ENCODE data around the gene PCK2. TPM values are rescaled to one million over a fixed set of nuclear protein-coding genes. Genes with fewer than 3 reads are reported as not detected.

Gene PCK2
- total and polyA plus RNA-seq, 2 of the 8 experiments (the other 6 are each of a cell fraction or from before 2014, with no cell fraction given), result 81.9 to 115 TPM

DNA sequence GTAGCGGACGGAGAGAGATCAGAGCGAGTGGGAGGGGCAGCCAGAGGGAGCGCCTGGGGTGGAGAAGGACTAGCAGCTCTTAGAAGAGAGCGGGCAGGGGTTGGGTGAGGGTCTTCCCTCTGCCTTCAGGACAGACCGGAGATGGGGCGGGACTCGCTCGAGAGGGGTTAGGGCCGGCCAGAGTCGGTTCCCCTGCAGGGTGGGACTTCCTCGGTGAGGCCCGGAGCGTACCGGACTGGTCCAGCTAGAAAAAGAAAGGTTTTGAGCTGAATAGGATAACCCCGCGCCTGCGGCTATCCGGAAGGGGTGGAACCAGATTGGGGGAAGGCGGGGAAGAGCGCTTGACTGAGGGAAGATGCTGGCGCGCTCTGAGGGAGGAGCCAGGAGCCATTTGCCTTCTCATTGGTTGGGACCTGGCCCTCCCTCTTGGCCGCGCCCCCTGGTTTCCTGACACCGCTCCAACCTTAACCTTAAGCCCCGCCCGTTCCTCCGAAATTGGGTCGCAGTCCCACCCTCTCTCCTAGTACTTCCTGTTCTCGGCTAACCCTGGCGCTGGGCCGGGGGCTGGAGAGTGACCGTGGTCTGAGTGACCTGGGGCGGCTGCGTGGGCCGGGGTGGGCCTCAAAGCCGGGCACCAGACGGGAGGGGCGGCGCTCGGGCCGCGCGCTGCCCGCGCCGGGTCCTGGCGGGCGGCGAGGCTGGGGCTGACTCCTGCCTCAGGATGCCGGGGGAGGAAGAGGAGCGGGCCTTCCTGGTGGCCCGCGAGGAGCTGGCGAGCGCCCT lies 53.1 kb downstream of the PCK2 start, which contains the start of gene RNF31:
RNF31 (plus strand) TSS at position 521 of the 783 bp plus-strand sequence; CDS start at position 722, 201 bp downstream.
- no peak within 1 kb of the TSS for H3K4ac ChIP-seq (replicated peaks; ENCODE audit: insufficient read length, low read depth, low read length)
- peak within 1 kb of the TSS; percentile 83 to 96 for H3K4me2 ChIP-seq (ENCODE audit: insufficient read depth in 1 of 2, low read depth in 2 of 2, low read length in 2 of 2)
- peak within 1 kb of the TSS; percentile 94 for H2BK5ac ChIP-seq (ENCODE audit: low read depth, low read length)
- FAIRE-seq (peak; percentile 65), DNase-seq (ENCODE audit: low read depth in 1 of 2, low spot score in 2 of 2) (peak; percentile 93 to 96)
- peak within 1 kb of the TSS; percentile 45; the same call in 1 of the 2 replicates for H3K27ac ChIP-seq (ENCODE audit: low read depth, low read length)
- peaks cover 14 to 35% (median 30%) of the 10 kb centered on the region in 4 experiments for H3K36me3 ChIP-seq (ENCODE audit: control insufficient read depth in 2 of 4, insufficient read depth in 4 of 4, low read length in 3 of 4)
- peaks cover 11% of the 10 kb centered on the region; the same call in 1 of the 2 replicates for H3K79me1 ChIP-seq (ENCODE audit: low read depth, low read length)
- H4K91ac ChIP-seq (replicated peaks; ENCODE audit: insufficient read length, low read length), result peak within 1 kb of the TSS; percentile 34
- peak within 1 kb of the TSS; percentile 66 to 73 (median 70) for H3K9ac ChIP-seq (replicated peaks in 1 of 4; ENCODE audit: extremely low read depth in 1 of 4, low read depth in 3 of 4, low read length in 3 of 4)
- POLR2A ChIA-PET (ENCODE audit: partially characterized antibody), result interaction anchor here (0.6 to 9.6 kb wide), 20 partner anchors 9 to 152 kb away, joined by 3 to 86 read pairs (median 5); partner anchors contain the start of genes CHMP4A, DCAF11, DHRS1 and IPO4
- H3K23ac ChIP-seq (ENCODE audit: insufficient read length), result no peak within 1 kb of the TSS
- peaks cover 0 to 10% (median 7%) of the 10 kb centered on the region in 4 experiments; a peak in 5 of 7 replicates for H3K4me1 ChIP-seq (replicated peaks in 1 of 4; ENCODE audit: control insufficient read depth in 3 of 4, insufficient read depth in 4 of 4, low read length in 3 of 4)
- H3K23me2 ChIP-seq (ENCODE audit: low read depth, low read length), result peaks cover 10% of the 10 kb centered on the region
- H3K9me3 ChIP-seq (ENCODE audit: insufficient read depth in 2 of 2, low read depth in 1 of 2, low read length in 1 of 2), result no peaks in the 10 kb centered on the region
- peak within 1 kb of the TSS; percentile 52 for H3K56ac ChIP-seq (replicated peaks; ENCODE audit: insufficient read length, low read depth, low read length)
- peak within 1 kb of the TSS; percentile 83; the same call in 1 of the 2 replicates for H2AFZ ChIP-seq (ENCODE audit: low read length)
- no peak within 1 kb of the TSS for H3K14ac ChIP-seq (ENCODE audit: insufficient read length)
- no peaks in the 10 kb centered on the region for H3K27me3 ChIP-seq (replicated peaks in 1 of 4; ENCODE audit: control insufficient read depth in 3 of 4, extremely low read depth in 1 of 4, insufficient read depth in 3 of 4, low read length in 3 of 4)
- peak within 1 kb of the TSS; percentile 53; the same call in 1 of the 2 replicates for H3K18ac ChIP-seq (ENCODE audit: extremely low read depth, low read length)
- WGBS, 2 experiments (ENCODE audit: extremely low coverage in 1 of 2, insufficient coverage in 1 of 2, insufficient read length in 1 of 2, insufficient replicate concordance in 2 of 2, low coverage in 1 of 2, low lambda C conversion rate in 2 of 2, missing lambda C conversion rate in 1 of 2), result 1% methylated on average over 55 of the region's 57 CpGs; no CpG with 5 or more reads in 1 of the 2 experiments
- no peak within 1 kb of the TSS for H2BK15ac ChIP-seq (ENCODE audit: low read length)
- H2BK120ac ChIP-seq (replicated peaks; ENCODE audit: low read depth, low read length), result no peak within 1 kb of the TSS
- peak within 1 kb of the TSS; percentile 92 to 98 (median 96) for H3K4me3 ChIP-seq (ENCODE audit: extremely low read depth in 1 of 4, insufficient read depth in 2 of 4, low read depth in 3 of 4, low read length in 4 of 4)
- H4K8ac ChIP-seq (ENCODE audit: extremely low read depth, insufficient read depth, low read length), result no peak within 1 kb of the TSS; the same call in 1 of the 2 replicates
- H4K5ac ChIP-seq (ENCODE audit: insufficient read length, low read depth, low read length), result peak within 1 kb of the TSS; percentile 2
- H2BK12ac ChIP-seq (ENCODE audit: low read depth, low read length), result 0 out of 2 replicates have a peak within 1 kb of the TSS, but pooled peaks have one; percentile 46
- no peak within 1 kb of the TSS for H2BK20ac ChIP-seq (ENCODE audit: low read length)
- H2AK5ac ChIP-seq (ENCODE audit: low read depth, low read length), result no peak within 1 kb of the TSS
- H3K79me2 ChIP-seq (ENCODE audit: control insufficient read depth in 1 of 2, insufficient read depth in 2 of 2, low read length in 2 of 2), result peaks cover 0 to 28% of the 10 kb centered on the region in 2 experiments; a peak in 3 of 4 replicates
- H4K20me1 ChIP-seq (replicated peaks in 1 of 2; ENCODE audit: control insufficient read depth in 1 of 2, insufficient read depth in 2 of 2, low read length in 2 of 2), result peaks cover 0 to 19% of the 10 kb centered on the region in 2 experiments
- CTCF ChIA-PET (ENCODE audit: partially characterized antibody), result interaction anchor here (0.6 to 3.7 kb wide), 10 partner anchors 10 to 89 kb away, joined by 4 to 24 read pairs (median 6); partner anchors contain the start of genes DCAF11, IRF9, NRL and PSME1
- no peak for TF ChIP-seq RNF2 (IDR thresholded peaks at IDR 0.05; ENCODE audit: borderline replicate concordance, low read depth, low read length, missing control alignments, poor library complexity, severe bottlenecking)
- peak; percentile 69 for TF ChIP-seq KDM4A (IDR thresholded peaks at IDR 0.05; ENCODE audit: low read depth, low read length, severe bottlenecking)
- no peak for TF ChIP-seq EGR1 (IDR thresholded peaks at IDR 0.05; ENCODE audit: borderline replicate concordance, low read depth, low read length)
- no peak for TF ChIP-seq SRF (IDR thresholded peaks at IDR 0.05; ENCODE audit: low read depth, low read length)
- TF ChIP-seq CHD2 (IDR thresholded peaks at IDR 0.05; ENCODE audit: low read length), result no peak
- TF ChIP-seq KDM1A (IDR thresholded peaks at IDR 0.05; ENCODE audit: borderline replicate concordance, low read length), result no peak
- peak; percentile 54; the same call in 1 of the 2 replicates for TF ChIP-seq SP1 (IDR thresholded peaks at IDR 0.05; ENCODE audit: low read depth, low read length)
- peak; percentile 33 for TF ChIP-seq ASH2L (IDR thresholded peaks at IDR 0.05; ENCODE audit: low read length)
- TF ChIP-seq SIX5 (IDR thresholded peaks at IDR 0.05; ENCODE audit: low read depth, low read length), result no peak
- peak; percentile 34; the same call in 1 of the 2 replicates for TF ChIP-seq PHF8 (conservative IDR thresholded peaks at IDR 0.05; ENCODE audit: low read depth, low read length)

Data from H1 (cell line).